Measurements from ENCODE around the gene BCAR3.

DNA sequence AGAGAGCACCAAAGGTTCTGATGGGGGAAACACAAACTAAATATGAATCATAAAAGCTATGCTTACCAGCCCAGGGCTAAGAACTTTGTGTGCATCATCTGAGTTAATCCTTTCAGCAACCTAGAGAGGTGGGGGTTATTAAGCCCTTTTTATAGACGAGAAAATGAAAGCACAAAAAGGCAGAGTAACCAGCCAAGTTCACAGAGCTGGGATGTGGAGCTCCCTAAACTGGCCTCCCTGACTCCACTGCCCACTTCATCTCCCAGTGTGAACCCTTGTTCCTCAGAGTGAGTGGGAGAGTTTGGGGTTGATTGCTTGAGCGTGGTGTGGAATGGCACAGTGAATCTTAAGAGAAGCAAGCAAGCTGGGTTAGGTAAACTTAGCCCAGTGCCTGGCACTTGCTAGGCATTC lies 10.8 kb upstream of the BCAR3 start:
- TF ChIP-seq EZH2 (IDR thresholded peaks at IDR 0.05; ENCODE audit: borderline replicate concordance) (no peak), EZH2phosphoT487 (IDR thresholded peaks at IDR 0.05; ENCODE audit: low read depth, severe bottlenecking, unreplicated experiment) (no peak)
- TF ChIP-seq, protein P1, sequence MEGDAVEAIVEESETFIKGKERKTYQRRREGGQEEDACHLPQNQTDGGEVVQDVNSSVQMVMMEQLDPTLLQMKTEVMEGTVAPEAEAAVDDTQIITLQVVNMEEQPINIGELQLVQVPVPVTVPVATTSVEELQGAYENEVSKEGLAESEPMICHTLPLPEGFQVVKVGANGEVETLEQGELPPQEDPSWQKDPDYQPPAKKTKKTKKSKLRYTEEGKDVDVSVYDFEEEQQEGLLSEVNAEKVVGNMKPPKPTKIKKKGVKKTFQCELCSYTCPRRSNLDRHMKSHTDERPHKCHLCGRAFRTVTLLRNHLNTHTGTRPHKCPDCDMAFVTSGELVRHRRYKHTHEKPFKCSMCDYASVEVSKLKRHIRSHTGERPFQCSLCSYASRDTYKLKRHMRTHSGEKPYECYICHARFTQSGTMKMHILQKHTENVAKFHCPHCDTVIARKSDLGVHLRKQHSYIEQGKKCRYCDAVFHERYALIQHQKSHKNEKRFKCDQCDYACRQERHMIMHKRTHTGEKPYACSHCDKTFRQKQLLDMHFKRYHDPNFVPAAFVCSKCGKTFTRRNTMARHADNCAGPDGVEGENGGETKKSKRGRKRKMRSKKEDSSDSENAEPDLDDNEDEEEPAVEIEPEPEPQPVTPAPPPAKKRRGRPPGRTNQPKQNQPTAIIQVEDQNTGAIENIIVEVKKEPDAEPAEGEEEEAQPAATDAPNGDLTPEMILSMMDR (IDR thresholded peaks at IDR 0.05; ENCODE audit: poor library complexity), result no peak
